Kidney glomerular epithelial cell (primary cell): Measurements from ENCODE around the gene REEP2.
"Not testable (repeated sequence)": the region's sequence is repeated elsewhere in the genome, so short reads cannot be mapped to it uniquely, and the experiment has no call there.

ENCODE experiments used
- DNase-seq: peaks from one replicate; lab custom pipeline; 2025; lab: John Stamatoyannopoulos, UW

Gene REEP2, protein sequence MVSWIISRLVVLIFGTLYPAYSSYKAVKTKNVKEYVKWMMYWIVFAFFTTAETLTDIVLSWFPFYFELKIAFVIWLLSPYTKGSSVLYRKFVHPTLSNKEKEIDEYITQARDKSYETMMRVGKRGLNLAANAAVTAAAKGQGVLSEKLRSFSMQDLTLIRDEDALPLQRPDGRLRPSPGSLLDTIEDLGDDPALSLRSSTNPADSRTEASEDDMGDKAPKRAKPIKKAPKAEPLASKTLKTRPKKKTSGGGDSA

GRCh38 chr5:138438724-138439476 is at the start of gene REEP2:
Gene REEP2 (plus strand): TSS chr5:138439057. CDS start chr5:138439209, 152 bp downstream.
- peak; percentile 26 for DNase-seq

- DNase-seq: no peak
Observed at GRCh38 chr5:138389332-138389731, 49.5 kb upstream of the REEP2 start.

- not testable (repeated sequence) for DNase-seq
Observed at GRCh38 chr5:138389911-138390310, 48.9 kb upstream of the REEP2 start.

- DNase-seq: no peak
Observed at GRCh38 chr5:138391859-138392386, 46.9 kb upstream of the REEP2 start.

DNA sequence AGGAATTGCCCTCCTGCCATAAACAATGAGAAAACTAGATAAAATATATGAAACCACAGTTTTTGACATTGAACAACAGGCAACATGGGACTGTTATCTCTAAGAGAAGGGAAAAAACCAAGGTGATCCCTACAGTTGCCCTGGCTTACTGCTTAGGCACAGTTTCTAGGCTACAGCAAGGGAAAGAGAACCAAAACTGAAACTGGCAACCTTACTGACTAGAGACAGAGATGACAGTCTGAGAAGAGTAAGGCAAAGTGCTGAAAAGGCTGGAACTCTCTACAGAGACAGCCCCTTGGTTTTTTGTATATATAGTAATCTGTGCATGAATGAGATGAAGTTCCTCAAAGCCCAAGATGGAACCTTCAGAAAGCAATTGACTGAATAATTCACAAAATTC is 36.2 kb upstream of the REEP2 start:
- DNase-seq: no peak

DNA sequence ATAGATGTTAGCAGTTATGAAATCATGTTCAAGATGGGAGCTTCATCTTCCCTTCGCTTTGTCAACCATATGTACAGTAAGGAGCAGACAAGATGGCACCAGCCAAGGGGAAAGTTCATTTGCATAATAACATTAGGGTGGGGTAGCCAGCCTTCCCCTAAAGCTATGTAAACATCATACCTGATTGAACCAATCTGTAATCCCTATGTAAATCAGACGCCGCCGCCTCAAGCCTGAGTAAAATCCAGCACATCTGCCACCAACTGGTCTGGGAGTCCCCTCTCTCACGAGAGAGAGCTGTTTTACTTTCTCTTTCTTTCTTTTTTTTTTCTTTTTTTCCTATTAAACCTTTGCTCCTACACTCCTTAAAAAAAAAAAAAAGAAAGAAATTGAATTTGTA is 30.8 kb upstream of the REEP2 start:
- DNase-seq: no peak

DNA sequence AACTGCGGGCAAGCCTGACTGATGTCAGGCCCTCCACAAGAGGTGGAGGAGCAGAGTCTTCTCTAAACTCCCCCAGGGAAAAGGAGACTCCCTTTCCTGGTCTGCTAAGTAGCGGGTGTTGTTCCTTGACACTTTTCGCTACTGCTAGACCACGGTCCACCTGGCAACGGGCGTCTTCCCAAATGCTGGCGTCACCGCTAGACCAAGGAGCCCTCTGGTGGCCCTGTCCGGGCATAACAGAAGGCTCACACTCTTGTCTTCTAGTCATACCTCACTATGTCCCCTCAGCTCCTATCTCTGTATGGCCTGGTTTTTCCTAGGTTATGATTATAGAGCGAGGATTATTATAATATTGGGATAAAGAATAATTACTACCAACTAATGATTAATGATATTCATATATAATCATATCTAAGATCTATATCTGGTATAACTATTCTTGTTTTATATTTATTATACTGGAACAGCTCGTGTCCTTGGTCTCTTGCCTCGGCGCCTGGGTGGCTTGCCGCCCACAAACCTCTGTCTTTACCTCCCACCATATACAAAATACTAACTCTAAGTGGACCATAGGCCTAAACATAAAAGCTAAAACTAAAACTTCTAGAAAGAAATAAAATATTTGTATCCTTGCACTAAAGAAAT is 27.7 kb upstream of the REEP2 start:
- not testable (repeated sequence) for DNase-seq

DNA sequence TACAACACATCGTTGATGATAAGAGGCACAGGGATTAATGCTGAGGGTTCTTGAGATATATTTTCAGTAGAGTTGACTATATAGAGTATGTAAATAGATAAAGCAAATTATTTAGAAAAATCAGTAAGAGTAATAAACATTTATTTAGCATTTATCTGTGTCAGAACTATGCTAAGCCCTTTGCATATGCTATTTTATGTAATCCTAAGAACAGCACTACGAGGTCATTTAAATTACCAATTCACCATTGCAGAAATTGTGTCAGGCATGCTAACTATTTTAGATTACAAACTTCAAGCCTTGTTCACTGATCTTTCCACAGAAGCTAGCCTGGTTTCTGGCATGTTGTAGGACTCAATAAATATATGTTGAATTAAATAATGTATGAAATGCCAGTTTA is 20.4 kb upstream of the REEP2 start:
- DNase-seq: no peak

DNA sequence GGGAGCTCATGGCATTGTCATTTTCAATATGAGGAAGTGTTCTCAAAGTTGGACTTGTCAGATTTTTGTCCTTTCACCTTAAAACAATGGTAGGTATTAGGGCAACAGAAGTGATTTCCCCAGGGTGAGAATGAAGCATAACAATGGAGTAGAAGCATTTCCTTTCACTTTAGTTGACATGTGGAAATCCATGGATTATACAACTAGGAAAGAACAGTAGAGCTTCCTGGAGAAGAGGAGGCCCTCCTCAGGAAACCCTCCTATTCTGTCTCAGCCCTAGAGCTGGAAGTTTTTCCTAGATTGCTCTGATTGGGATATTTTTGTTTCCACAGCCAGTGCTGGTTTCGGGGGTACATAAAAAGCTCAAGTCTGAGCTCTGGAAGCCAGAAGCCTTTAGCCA is 13.8 kb upstream of the REEP2 start:
- no peak for DNase-seq

- no peak for DNase-seq
Observed at GRCh38 chr5:138435943-138436342, 2.9 kb upstream of the REEP2 start.

GRCh38 chr5:138438003-138438723 is 694 bp upstream of the REEP2 start:
- DNase-seq: no peak

- DNase-seq: no peak
Observed at GRCh38 chr5:138439477-138440158, 761 bp downstream of the REEP2 start.

- DNase-seq: no peak
Observed at GRCh38 chr5:138440159-138441073, 1.6 kb downstream of the REEP2 start.

DNA sequence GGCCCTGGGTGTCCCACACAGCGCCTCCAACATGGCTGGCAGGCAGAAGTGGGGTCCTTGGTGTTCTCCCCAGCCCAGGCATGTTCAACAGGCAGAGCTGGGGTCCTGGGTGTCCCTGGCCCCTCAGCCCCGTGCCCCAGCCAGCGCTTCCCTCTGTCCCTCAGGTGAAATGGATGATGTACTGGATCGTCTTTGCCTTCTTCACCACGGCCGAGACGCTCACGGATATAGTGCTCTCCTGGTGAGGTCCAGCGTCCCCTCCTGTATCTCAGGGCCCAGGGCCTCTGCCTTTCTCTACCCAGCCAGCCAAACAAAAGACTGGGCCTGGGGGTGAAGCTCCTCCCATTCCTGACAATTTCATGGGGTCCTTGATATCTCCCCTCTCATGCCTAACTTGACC is 2.4 kb downstream of the REEP2 start:
- DNase-seq: no peak

GRCh38 chr5:138444078-138444773 is 5.4 kb downstream of the REEP2 start:
- DNase-seq: no peak

DNA sequence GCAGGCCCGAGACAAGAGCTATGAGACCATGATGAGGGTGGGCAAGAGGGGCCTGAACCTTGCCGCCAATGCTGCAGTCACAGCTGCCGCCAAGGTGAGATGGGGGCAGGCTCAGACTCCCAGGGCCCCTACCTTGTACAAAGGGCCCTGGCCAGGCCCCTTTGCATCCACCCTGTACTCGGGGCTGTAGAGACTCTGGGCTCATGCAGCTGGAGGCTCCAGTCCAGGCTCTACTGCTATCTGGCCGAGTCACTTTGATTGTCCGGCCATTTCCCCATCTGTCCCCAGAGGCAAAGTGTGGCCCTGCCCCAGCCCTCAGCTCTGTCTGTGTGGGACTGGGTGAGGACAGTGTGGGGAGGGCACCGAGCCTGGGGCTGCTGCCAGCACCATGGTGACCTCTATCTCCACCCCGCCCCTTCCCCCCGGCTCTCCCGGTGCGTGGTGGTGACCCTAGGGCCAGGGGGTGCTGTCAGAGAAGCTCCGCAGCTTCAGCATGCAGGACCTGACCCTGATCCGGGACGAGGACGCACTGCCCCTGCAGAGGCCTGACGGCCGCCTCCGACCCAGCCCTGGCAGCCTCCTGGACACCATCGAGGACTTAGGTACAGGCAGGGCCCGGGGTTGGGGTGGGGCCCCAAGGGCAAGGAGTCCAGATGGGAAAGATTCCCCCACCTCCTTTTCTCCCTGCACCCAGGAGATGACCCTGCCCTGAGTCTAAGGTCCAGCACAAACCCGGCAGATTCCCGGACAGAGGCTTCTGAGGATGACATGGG is 6.1 kb downstream of the REEP2 start:
- DNase-seq: no peak

- no peak for DNase-seq
Observed at GRCh38 chr5:138445547-138446271, 6.9 kb downstream of the REEP2 start.

DNA sequence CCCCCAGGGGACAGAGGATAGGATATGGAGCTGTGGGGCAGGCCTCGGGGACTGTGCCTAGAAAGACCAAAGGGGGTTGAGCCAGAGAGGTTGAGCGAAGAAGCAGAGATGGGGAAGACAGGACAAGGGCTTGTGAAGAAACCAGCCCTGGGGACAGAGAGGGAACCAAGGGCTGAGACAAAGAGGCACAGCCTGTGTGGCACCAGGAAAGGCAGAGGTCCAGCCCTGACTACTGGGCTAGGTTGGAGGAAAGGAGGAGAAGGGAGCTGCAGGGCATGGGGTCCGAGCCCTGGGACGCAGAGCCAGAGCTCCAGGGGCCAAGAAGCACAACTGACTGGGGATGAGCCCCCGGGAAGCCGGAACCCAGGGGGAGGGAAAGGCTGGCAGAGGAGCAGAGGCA is 9.2 kb downstream of the REEP2 start:
- no peak for DNase-seq
